HepG2 (cell line): ENCODE data around the gene ICAM3. TPM values are rescaled to one million over a fixed set of nuclear protein-coding genes. Genes with fewer than 3 reads are reported as not detected.

Experiments used
- ATAC-seq: fragments of 200-7000 bp; cut with Tn5 transposase; 3 replicates; pipeline ENCODE4 v1.9.1; 2020; ENCODE audit warnings: mild to moderate bottlenecking, moderate library complexity
- BruUV-seq: library from RNA; stranded (reverse); fragments of 400-500 nt; replicated peaks from 2 replicates; lab custom pipeline; 2021; lab: Mats Ljungman, UMichigan
- CTCF ChIA-PET: fragments of 300-600 bp; formaldehyde crosslinking; extraction: SDS; loops from one replicate; lab custom pipeline; 2021; ENCODE audit warnings: low total read pairs, inconsistent platforms, low intra/inter-chr PET ratio; lab: Yijun Ruan, JAX
- POLR2A ChIA-PET: fragments of 350-600 bp; sonication (Branson Sonifier 250); formaldehyde crosslinking; loops from one replicate; lab custom pipeline; 2020; ENCODE audit warnings: antibody characterized with exemption, inconsistent platforms; lab: Yijun Ruan, JAX
- DNase-seq: peaks from one replicate; pipeline ENCODE4 v3.0.0-alpha.2; 2015; ENCODE audit warnings: low spot score
- FAIRE-seq: peaks from 3 replicates; lab custom pipeline; 2011; peaks lifted over from hg19 to GRCh38; lab: Jason Lieb, UNC
- H2AFZ ChIP-seq: one replicate; pipeline ENCODE4 v1.6.1; 2011; ENCODE audit warnings: low read length, inconsistent platforms
- H3K27ac ChIP-seq: fragments of 300-600 bp; 3 replicates; pipeline ENCODE4 v1.8.0; 2011; ENCODE audit warnings: mixed run types, mild to moderate bottlenecking, mixed read lengths, low read length, inconsistent platforms; ENCODE audit not compliant: insufficient read depth; ENCODE audit errors: extremely low read length
- H3K27me3 ChIP-seq, 2 experiments: fragments of 200-600 bp in 1 of 2; 2 replicates in 1 of 2; 3 replicates in 1 of 2; pipeline versions ENCODE4 v1.6.0 to v1.8.0; 2011; ENCODE audit warnings: low read length in 2 of 2, mild to moderate bottlenecking in 2 of 2, moderate library complexity in 2 of 2, inconsistent platforms in 1 of 2; ENCODE audit not compliant: insufficient read depth in 2 of 2, control insufficient read depth in 1 of 2
- H3K36me3 ChIP-seq, 2 experiments: fragments of 200-600 bp in 1 of 2; replicated peaks in 1 of 2; 2 replicates in 1 of 2; 3 replicates in 1 of 2; pipeline versions ENCODE4 v1.5.1 to v1.8.0; 2011; ENCODE audit warnings: low read length in 2 of 2, inconsistent platforms in 1 of 2; ENCODE audit not compliant: insufficient read depth in 2 of 2, control insufficient read depth in 1 of 2
- H3K4me1 ChIP-seq: 2 replicates; pipeline ENCODE4 v1.5.1; 2012; ENCODE audit warnings: low read length, inconsistent platforms; ENCODE audit not compliant: insufficient read depth
- H3K4me2 ChIP-seq: 2 replicates; pipeline ENCODE4 v1.6.0; 2011; ENCODE audit warnings: low read depth, low read length, inconsistent platforms
- H3K4me3 ChIP-seq, 3 experiments: fragments of 200-600 bp in 1 of 3; sonication (generic), shearing (Covaris generic) in 1 of 3; replicated peaks in 1 of 3; 2 replicates each; pipeline ENCODE4 v1.5.1; 2011 to 2016; ENCODE audit warnings: low read length in 3 of 3, inconsistent platforms in 2 of 3, low read depth in 2 of 3, mild to moderate bottlenecking in 2 of 3, control low read depth in 1 of 3, mixed read lengths in 1 of 3; ENCODE audit not compliant: insufficient read depth in 1 of 3
- H3K79me2 ChIP-seq: one replicate; pipeline ENCODE4 v1.6.1; 2011; ENCODE audit warnings: low read length, inconsistent platforms; ENCODE audit not compliant: insufficient read depth
- H3K9ac ChIP-seq: 2 replicates; pipeline ENCODE4 v1.6.0; 2011; ENCODE audit warnings: mild to moderate bottlenecking, low read depth, low read length, inconsistent platforms; ENCODE audit not compliant: insufficient read depth
- H3K9me3 ChIP-seq: 2 replicates; pipeline ENCODE4 v1.5.1; 2012; ENCODE audit warnings: mild to moderate bottlenecking, low read length
- H4K20me1 ChIP-seq: 2 replicates; pipeline ENCODE4 v1.6.0; 2011; ENCODE audit warnings: inconsistent platforms, mild to moderate bottlenecking, low read length, moderate library complexity; ENCODE audit not compliant: insufficient read depth
- ARID5B ChIP-seq: IDR thresholded peaks from 2 replicates; pipeline ENCODE4 v1.4.0; 2020; ENCODE audit warnings: mild to moderate bottlenecking, missing genetic modification reagents
- POLR2AphosphoS2 ChIP-seq: IDR thresholded peaks from 2 replicates; pipeline ENCODE4 v1.6.1; 2011; ENCODE audit warnings: low read depth, low read length, improper control_type of control experiment
- RBFOX2 ChIP-seq: fragments of 200-400 bp; formaldehyde crosslinking; IDR thresholded peaks from 2 replicates; pipeline ENCODE4 v1.6.1; 2017; ENCODE audit warnings: low read depth, mild to moderate bottlenecking, low read length
- REST ChIP-seq, 2 experiments: IDR thresholded peaks; 2 replicates each; pipeline ENCODE4 v1.6.1; 2011 to 2012; ENCODE audit warnings: low read length in 2 of 2, borderline replicate concordance in 1 of 2, low read depth in 1 of 2, mild to moderate bottlenecking in 1 of 2, moderate library complexity in 1 of 2
- SYNCRIP ChIP-seq: fragments of 200-400 bp; formaldehyde crosslinking; IDR thresholded peaks from 2 replicates; pipeline ENCODE4 v1.6.1; 2018; ENCODE audit warnings: mild to moderate bottlenecking, low read depth, low read length; ENCODE audit not compliant: insufficient read depth
- WIZ ChIP-seq: sonication (generic); formaldehyde crosslinking; IDR thresholded peaks from 2 replicates; pipeline ENCODE4 v1.5.1; 2020; ENCODE audit warnings: mild to moderate bottlenecking, missing genetic modification reagents
- ZNF543 ChIP-seq: sonication (generic); formaldehyde crosslinking; IDR thresholded peaks from 2 replicates; pipeline ENCODE4 v1.4.0; 2020; ENCODE audit warnings: mild to moderate bottlenecking, missing genetic modification reagents
- ZNF547 ChIP-seq: sonication (generic); formaldehyde crosslinking; IDR thresholded peaks from 2 replicates; pipeline ENCODE4 v1.5.1; 2020; ENCODE audit warnings: mild to moderate bottlenecking, missing genetic modification reagents
- ZNF567 ChIP-seq: sonication (generic); formaldehyde crosslinking; IDR thresholded peaks from 2 replicates; pipeline ENCODE4 v1.8.1; 2023; ENCODE audit warnings: mild to moderate bottlenecking, missing genetic modification reagents, borderline replicate concordance
- ZNF672 ChIP-seq: sonication (generic); formaldehyde crosslinking; IDR thresholded peaks from 2 replicates; pipeline ENCODE4 v1.8.1; 2022; ENCODE audit warnings: missing genetic modification reagents
- ZNF782 ChIP-seq: sonication (generic); formaldehyde crosslinking; IDR thresholded peaks from 2 replicates; pipeline ENCODE4 v1.4.0; 2020; ENCODE audit warnings: missing genetic modification reagents, mild to moderate bottlenecking, borderline replicate concordance
- ZSCAN29 ChIP-seq: sonication (generic); formaldehyde crosslinking; conservative IDR thresholded peaks from 2 replicates; pipeline ENCODE4 v1.4.0; 2020; ENCODE audit warnings: mild to moderate bottlenecking, missing genetic modification reagents
- WGBS: methylation state at CpG from one replicate; pipeline ENCODE4 v1.1.6; 2017; ENCODE audit warnings: low lambda C conversion rate; 5-methylcytosine and 5-hydroxymethylcytosine counted together
- in situ Hi-C: cut with HindIII; loops from 2 replicates; pipeline ENCODE4 v1.10.0; 2017; ENCODE audit warnings: low pct_unique_long_range_greater_than_20kb; ENCODE audit not compliant: extremely low pct_ligation_motif_present
- intact Hi-C: fragments of 100-400 bp; cut with micrococcal nuclease; formaldehyde crosslinking; loops from one replicate; pipeline ENCODE4 v1.10.0; 2022; ENCODE audit not compliant: unreplicated experiment
- polyA plus RNA-seq, 8 experiments: library from polyadenylated mRNA; depleted of rRNA in 3 of 8; stranded (reverse) in 7 of 8; unstranded in 1 of 8; fragments of >200 nt; fragmentation: Illumina TruSeq in 4 of 8; extraction: Trizol in 4 of 8; gene quantifications; 2 replicates each; pipeline versions ENCODE4 v1.2.1 to v1.2.3, GENCODE V29; 2011 to 2016; ENCODE audit warnings: low read depth in 4 of 8, missing spikeins in 1 of 8, mixed read lengths in 1 of 8; ENCODE audit not compliant: insufficient read depth in 1 of 8
- total RNA-seq, 5 experiments: library from RNA; depleted of rRNA; stranded (reverse); fragments of >200 nt; fragmentation: Illumina TruSeq; extraction: Trizol; gene quantifications; 2 replicates each; pipeline ENCODE4 v1.2.3, GENCODE V29; 2016; ENCODE audit warnings: low read depth in 1 of 5

The ICAM3 gene
- total and polyA plus RNA-seq, 2 of the 13 experiments (the other 11 are each of a cell fraction or from before 2014, with no cell fraction given): 14.1 to 21.0 TPM

GRCh38 chr19:10365518-10365917 lies 26.1 kb upstream of the ICAM3 start:
- DNase-seq: no peak
- H3K79me2 ChIP-seq: no peaks in the 10 kb centered on the region
- no peaks in the 10 kb centered on the region for H3K4me1 ChIP-seq
- WGBS: 98% methylated on average over 19 of the region's 23 CpGs
- peaks cover 26 to 39% of the 10 kb centered on the region in 2 experiments for H3K36me3 ChIP-seq
- CTCF ChIA-PET: no interaction called here
- POLR2A ChIA-PET: no interaction called here
- H3K4me2 ChIP-seq: no peak overlapping the region
- H3K27ac ChIP-seq: no peak overlapping the region
- no peaks in the 10 kb centered on the region for H3K27me3 ChIP-seq
- H3K4me3 ChIP-seq: no peak overlapping the region
- no peak for ATAC-seq
- no peak overlapping the region for H2AFZ ChIP-seq
- intact Hi-C loops: no loop called here
- in situ Hi-C loops: no loop called here
- no peak overlapping the region for H3K9ac ChIP-seq
- TF ChIP-seq RBFOX2 (0 out of 2 replicates have a peak, but pooled peaks have one; percentile 35), ZNF543 (CRISPR knock-in tag) (no peak)
- BruUV-seq: no TSS peak
- H3K9me3 ChIP-seq: no peaks in the 10 kb centered on the region
- FAIRE-seq: no peak
- H4K20me1 ChIP-seq: no peaks in the 10 kb centered on the region

DNA sequence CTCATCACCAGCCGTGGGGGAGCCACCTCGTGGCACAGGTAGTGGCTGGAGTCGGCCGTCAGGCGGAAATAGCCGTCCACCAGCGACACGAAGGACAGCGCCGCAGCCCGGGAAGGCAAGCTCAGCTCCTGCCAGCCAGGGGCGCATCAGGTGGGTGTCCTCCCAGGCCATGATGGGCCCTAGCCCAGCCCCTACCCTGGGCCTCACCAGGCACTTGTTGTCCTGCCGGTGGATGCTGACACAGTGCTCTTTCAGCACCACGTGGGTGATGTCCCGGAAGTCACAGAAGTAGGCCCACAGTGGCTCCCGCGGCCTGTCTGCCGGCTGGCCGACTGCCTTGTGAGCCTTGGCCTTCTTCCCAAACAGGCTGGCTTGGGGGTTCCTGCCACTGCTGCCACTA lies 25.2 kb upstream of the ICAM3 start:
- no peak overlapping the region for H3K4me2 ChIP-seq
- in situ Hi-C loops (no loop called here), intact Hi-C loops (no loop called here)
- H3K4me3 ChIP-seq: no peak overlapping the region
- no peaks in the 10 kb centered on the region for H3K27me3 ChIP-seq
- no peak overlapping the region for H2AFZ ChIP-seq
- no peaks in the 10 kb centered on the region for H3K79me2 ChIP-seq
- no peaks in the 10 kb centered on the region for H3K4me1 ChIP-seq
- H3K36me3 ChIP-seq: peaks cover 26 to 39% of the 10 kb centered on the region in 2 experiments
- no peak overlapping the region for H3K9ac ChIP-seq
- no peaks in the 10 kb centered on the region for H3K9me3 ChIP-seq
- CTCF ChIA-PET: no interaction called here
- FAIRE-seq (no peak), DNase-seq (no peak), ATAC-seq (no peak)
- BruUV-seq: no TSS peak
- H4K20me1 ChIP-seq: no peaks in the 10 kb centered on the region
- no peak overlapping the region for H3K27ac ChIP-seq
- POLR2A ChIA-PET: no interaction called here
- no CpG with 5 or more reads among the region's 19 CpGs for WGBS
- no peak for TF ChIP-seq ZNF547
- no peak for TF ChIP-seq ZNF567 (CRISPR knock-in tag)
- no peak for TF ChIP-seq WIZ (CRISPR knock-in tag)
- no peak for TF ChIP-seq SYNCRIP
- TF ChIP-seq ARID5B (CRISPR knock-in tag): no peak
- TF ChIP-seq REST (IDR thresholded peaks at IDR 0.05; ENCODE audit: borderline replicate concordance in 1 of 2, low read depth in 1 of 2, low read length in 2 of 2): no peak
- no peak for TF ChIP-seq ZNF672 (CRISPR knock-in tag)
- TF ChIP-seq ZSCAN29 (CRISPR knock-in tag): no peak
- no peak for TF ChIP-seq POLR2AphosphoS2
- TF ChIP-seq ZNF782 (CRISPR knock-in tag): no peak
